ENCODE results near the gene RERE.
"Not testable (repeated sequence)": the region's sequence is repeated elsewhere in the genome, so short reads cannot be mapped to it uniquely, and the experiment has no call there.

Gene RERE

DNA sequence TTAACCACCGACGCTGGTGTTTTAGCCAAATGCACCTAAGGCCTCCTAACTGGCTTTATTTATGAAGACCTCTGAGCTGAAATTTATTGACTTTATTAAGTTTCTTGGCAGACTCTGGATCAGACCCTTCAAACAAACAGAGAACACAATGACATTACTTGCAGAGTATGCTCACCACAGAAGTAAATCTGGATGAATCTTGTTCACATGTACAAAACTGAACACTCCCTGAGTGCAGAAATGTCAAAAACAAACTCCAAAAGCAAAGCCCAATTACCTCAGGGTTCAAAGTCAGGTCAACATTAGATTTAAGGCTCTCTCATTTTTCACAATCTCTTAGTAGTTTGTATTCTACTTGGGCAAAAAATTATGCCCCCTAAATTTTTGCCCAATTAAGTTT, 280.9 kb downstream of the RERE start:
- DNase-seq: no peak

DNA sequence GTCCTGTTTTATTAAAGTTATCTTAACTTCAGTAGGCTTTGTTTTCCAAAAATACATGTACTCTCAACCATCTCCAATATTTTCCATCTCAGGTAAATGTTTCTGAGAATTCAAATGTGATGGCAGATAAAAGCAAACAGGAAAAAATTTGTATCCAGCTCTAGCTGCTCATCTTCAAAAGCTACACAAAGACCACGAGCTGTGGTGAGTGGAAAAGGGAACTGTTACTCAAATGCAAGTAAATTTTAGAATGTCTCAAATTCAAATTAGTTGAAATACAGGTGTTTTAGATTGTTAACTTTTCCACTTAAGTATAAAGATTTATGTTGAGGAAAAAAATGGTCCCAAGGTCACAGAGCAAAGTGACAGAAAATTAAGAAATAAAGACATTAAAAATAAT, 283.5 kb downstream of the RERE start:
- no peak for DNase-seq

DNA sequence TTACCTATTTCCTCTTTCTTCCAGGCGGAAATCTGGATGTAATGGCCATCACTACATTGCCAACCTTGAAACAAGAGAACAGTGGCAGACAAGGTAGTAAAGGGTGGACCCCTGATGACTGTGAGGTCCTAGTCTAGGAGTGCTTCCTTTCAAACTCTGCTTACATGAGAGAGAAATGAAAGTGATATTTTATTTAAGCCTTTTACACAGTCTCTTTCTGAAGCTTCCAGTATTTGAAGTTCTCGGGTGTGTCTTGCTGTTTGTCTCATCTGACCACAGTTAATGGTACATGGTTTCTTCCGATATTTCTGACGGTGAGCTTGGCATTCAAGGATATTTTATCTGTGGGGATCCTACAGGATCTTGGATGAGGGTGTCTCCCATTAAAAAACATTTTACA, 284.3 kb downstream of the RERE start:
- DNase-seq: no peak

DNA sequence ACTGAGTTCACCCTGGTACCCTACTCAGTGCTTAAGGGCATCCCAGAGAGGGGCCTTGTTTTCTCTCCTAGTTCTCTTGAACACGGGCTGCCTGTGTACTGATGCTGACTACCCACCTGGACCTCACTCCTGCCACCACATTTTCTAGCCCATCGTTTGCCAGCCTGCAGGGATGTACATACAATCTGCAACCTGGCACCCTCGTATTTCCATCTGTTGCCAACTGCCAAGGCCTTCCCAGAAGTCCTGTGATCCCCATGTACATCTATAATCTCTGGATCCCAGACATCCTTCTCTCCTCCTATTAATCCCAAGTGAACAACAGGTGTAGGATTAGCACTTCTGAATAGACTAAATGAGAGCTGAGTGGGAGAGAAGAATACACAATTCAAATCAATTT, 287.5 kb downstream of the RERE start:
- no peak for DNase-seq

DNA sequence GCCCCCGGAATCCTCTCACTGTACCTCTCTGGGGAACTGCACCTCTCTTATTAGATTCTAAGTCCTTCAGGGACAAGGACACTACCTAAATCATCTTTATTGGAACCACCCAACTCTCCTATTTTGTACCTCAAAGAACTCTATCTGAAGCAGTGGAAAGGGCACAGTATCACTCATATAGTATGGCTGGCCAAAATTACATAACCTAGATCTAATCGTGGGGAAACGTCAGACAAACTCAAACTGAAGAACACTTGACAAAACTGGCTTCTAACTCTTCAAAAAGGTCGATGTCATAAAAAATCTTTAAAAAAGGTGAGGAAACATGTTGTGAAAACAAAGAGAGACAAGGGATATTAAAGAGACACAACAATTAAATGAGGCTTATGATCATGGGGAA, 289.5 kb downstream of the RERE start:
- DNase-seq: no peak

DNA sequence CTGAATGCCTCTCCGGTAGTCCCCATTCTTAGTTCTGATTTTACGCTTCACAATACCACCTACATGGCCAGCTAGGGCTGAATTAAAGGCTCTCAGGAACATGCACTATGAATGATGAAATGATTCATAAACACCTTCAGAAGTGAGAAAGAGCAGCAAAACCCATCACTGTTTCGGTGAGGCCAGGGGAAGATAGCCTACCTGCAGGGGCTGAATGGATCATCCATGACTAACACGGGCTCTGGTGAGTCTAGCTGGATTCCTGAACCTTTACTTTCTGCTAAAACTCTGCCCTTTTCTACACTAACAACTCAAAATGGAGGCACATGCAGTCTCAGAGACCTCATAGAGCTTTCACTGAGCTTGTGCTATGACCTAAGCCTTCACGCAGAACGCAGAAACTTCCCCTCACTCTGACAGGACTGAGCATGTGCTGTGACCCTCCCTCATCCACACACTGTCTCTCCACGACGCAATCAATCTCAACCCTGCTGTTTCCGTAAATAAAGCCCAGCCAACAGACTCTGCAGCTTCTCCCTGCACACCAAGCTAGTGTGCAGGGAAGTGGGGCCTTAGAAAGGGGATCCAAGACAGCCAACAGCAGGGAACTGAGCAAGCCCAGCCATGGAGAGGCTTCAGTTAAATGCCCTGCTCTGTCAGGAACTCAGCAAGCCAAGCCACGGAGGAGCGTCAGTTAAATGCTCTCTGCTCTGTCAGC, 291.7 kb downstream of the RERE start:
- peak; percentile 70 for DNase-seq

DNA sequence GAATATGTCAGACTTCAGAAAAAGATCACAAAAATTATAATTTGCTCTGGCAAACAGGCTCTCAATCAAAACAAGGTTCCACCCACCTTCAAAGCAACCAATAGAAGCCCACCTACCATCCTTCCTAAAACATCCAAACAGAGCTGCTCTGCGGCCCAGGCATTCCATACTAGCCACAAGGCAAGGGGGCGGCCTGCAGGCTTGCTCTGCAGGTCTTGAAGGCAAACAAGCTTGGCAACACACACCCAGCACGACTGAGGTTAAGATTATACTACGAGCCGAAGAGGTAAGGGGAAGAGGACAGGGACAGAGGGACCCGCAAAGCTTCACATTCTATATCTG, 292.3 kb downstream of the RERE start:
- no peak for DNase-seq

DNA sequence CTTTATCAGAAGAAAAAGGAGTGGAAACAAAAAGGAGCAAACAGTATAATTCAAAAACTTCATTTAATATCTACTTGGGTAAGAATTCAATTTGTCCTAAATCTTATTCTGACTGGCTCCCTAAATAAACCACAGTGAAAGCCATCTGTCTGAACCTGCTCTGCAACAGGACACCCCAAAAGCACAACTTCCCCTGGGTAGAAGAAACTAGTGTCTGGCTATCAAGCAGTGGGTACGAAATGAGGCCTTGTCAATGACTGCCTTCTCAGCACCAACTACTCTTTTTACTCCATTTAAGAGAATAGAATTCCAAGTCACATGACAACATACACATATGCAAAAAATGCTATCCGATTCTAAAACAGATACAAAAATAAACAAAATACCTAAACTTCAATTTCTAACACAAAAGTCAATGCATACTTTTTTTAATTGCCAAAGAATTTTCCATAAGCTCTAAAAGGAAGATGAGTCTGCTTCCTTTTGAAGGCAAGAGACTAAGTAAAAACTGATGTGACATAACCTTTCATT, 292.7 kb downstream of the RERE start:
- DNase-seq: no peak

DNA sequence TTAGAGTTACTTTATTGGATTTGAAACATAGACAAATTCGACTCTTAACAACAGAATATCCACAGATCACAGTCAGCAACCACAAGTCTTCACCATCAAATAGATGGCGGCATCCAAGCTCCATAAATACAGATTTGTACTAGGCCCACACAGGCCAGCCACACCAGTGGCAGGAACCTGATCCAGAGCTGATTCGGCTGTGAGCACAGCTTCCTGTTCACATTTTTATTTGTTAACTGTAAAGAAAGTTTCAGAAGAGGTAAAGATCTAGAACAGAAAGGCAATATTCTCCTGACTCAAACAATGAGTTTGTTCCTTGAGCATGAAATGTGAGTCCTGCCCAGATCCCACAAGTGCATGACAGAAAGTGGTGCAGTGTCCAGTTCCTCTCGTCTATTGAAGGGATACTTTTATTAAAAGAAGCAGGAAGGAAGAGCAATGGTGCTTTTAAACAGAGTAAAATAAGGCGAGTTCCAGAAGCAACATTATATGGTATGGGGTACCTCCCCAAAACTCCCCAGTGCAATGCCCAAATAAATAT, 293.7 kb downstream of the RERE start:
- DNase-seq: no peak

DNA sequence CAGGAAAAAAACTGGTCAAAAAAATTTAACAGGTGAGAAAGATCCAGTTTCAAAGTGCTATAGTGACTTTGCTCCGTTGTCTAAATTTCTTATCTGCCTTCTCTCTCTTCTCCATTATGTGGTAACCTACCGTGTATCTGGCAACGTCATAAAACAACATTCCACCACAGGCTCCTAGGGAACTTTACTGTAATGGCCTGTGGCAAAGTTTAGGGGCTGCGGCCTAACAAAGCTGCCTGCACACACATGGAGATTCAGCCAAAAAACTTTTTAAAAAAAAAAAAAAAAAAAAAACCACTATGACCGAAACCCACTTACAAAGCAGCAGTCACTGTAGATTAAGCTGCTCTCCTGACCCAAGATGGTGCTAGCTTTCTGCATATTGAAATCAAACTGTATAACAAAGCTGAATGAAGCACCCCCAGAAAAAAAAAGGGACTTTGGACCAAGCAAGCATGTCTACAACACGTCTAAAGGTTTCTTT, 296.9 kb downstream of the RERE start:
- DNase-seq: no peak

DNA sequence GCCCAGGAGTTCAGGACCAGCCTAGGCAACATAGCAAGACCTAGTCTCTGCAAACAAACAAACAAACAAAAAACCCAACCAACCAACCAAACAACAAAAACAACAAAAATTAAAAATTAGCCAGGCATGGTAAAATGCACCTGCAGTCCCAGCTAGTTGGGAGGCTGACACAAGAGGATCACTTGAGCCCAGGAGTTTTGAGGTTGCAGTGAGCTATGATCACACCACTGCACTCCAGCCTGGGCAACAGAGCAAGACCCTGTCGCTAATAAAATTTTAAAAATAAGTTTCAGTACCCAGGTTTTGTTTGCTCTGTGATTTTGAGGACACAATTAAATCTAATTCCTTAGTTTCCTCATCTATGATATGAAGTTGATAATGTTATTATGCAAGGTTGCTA, 298.3 kb downstream of the RERE start:
- DNase-seq: no peak

DNA sequence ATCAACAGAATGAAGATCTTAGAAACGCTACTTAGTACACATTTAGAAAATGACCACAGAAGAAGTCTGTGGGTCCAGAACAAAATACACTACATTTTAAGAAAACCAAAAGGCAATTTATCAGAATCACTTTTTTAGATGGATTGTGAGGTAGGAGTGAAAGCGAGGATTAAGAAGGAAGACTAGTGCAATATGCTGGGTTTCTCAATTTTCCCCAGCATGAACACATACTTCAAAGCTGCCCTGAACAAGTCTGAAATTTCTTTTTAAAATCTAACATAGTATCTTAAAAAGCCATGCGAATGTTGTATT, 299.0 kb downstream of the RERE start:
- DNase-seq: no peak

DNA sequence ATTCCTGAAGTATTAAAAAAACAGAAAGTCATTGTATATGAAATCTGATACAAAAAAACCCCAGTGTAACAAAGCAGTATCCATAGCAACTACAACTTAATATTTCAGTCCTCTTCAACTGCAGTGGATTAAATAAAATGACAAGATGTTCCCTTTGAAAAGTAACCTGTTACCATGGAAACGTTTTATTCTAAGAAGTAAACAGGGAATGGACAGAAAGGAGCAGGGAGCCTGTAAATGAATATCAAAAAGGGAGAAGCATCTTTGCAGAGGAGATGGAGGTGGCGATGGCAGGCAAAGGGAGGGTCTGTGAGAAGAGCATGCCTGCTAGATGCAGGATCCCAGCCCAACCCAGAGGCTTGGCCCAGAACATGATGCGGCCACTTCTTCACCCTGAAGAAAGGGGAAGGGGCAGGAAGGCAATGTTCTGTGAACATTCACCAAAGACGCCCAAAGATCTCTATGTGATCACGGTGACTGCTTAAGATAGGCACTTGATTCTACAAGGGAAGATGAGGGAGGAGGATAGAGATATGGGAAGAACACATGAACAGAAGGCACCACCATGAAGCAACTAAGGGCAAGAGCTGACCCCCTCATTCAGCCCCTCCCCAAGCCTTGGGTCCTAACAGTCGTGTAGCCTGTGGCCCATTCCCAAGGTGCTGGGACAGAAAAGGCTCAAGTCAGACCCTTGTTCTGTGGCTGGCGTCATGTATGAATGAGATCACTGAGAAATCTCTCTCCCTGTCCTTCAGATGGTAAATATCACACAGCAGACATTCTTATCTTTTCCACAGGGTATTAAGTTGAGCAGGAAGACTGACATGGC, 299.6 kb downstream of the RERE start:
- no peak for DNase-seq

DNA sequence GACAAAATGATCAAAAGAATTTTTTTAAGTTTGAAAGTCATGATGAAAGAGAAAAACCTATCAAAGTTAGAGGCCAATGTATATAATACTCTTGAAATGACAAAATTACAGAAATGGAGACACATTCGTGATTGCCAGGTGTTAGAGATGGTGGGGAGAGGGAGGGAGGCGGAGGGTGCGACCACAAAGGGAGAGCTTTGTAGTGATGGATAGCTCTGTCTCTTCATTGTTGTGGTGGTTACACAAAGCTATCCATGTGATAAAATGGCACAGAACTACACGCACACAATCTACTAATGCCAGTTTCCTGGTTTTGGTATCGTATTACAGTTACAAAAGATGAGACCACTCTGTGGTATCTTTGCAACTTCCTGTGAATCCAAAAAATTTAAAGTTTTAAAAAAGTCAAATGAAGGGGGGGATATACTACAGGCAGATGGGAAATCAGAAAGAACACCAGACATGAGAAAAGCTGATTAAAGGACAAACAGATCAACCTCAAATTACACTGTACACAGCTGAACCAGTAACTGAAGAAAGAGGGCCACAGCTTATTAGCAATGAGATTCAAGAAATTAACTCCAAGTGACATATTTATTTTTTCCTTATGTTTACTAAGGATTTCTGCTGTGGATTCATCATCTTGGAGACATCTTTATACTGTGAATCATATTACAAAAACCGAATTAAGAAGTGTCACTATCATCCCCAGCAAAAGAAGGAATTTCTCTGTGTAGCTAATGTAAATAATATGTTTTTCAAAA, 300.5 kb downstream of the RERE start:
- no peak for DNase-seq

DNA sequence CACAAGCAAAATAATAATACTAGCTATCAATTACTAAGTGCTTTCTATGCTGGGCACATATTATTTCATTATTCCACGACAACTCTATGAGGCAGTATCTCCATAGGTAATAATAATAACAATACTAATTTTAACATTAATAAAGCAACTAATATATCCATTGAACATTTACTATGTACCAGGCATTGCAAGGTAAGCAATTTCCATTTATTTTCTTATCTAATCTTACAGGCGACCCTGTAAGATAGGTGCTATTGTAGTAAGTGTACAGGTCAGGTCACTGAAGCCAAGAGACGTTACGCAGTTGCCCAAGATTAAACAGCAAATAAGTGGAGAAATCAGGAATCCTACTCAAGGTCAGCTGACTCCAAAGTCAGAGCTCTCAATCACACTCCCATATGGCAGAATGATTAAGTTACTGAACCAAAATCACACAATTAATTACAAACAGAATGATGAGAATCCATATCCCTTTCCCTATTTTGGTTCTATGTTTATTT, 301.1 kb downstream of the RERE start:
- DNase-seq: no peak

DNA sequence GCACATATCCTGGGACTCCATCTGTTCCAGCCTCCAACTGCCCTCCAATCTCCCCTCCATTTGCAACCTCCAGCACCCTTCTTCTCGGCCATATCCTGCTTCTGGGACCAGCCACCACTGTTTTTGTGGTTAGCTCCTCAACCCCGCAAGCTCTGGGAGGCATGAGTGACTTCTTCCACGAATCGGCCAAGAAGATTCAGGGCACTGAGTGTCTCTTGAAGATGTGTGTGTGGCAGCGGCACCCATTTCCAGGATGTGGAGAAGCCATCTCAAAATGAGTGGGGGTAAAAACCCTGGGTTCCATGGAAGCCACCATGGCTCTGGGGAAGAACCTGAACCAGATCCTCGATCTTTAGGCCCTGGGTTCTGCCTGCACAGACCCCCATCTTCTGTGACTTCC, 304.9 kb downstream of the RERE start:
- no peak for DNase-seq

DNA sequence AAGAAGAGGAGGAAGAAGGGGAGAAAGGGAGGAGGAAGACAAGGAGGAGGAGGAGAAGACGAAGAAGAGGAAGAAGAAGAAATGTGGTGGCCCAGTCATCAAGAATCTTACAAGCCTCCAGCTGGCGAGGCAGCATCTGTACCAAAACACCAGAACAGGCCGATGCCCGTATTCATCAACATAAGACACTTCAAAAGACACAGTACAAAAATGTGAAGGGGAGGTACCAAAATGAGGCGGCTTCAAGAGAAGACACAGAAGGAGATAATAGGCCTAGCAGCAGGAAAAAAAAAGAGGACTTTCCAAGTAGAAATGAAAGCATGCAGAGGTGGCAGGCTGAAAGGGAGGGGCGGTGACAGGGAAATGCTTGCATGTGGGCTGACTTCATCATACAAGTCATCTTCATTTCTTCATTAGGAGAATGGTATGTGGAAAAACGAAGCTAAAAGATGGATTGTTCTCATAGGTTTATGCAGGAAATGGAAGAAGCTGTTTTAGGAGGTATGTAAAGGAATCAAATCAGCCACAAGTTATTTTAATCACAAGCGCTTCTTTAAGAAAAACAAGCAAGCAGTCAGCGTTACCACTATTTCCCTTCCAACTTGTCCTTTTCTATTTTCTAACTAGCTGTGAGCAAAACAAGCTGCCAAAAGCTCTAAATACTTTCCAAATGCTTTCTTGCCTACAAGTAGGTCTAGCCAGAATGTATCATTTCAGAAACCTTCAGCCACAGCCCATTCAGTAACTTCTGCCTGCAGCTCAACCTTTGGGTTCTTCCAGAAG, 307.2 kb downstream of the RERE start:
- peak; percentile 35 for DNase-seq

DNA sequence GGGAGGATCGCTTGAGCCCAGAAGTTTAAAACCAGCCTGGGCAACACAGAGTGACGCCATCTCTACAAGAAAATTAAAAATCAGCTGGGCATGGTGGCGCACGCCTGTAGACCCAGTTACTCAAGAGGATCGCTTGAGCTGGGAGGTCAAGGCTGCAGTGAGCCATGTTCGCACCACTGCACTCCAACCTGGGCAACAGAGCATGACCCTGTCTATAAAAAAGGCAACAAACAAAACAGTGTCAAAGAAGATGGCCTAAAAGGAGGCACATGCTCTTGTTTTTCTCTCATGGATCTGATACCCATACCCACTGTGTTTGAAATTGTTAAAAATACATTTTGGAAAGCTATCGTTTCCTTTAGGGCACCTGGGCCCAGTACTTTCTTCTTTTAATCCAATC, 307.9 kb downstream of the RERE start:
- no peak for DNase-seq

DNA sequence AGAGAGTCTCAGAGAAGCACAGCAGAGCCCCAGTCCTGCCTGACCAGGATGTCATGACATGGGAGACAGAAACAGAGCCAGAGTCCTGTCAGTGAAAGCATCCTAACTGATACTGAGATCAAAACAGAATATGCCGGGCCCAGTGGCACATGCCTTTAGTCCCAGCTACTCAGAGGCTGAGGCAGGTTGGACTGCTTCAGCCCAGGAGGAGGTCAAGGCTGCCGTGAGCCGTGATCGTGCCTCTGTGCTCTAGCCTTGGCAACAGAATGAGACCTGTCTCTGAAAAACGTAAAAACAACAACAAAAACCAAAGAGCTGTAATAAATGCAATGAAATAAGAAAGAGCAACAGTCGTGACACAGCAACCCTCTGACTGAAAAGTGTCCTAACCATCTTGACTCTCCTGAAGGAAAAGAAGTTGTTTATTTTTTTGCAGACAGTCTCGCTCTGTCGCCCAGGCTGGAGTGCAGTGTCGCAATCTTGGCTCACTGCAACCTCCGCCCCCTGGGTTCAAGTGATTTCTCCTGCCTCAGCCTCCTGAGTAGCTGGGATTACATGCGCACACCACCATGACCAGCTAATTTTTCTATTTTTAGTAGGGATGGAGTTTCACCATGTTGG, 310.3 kb downstream of the RERE start:
- DNase-seq: no peak

DNA sequence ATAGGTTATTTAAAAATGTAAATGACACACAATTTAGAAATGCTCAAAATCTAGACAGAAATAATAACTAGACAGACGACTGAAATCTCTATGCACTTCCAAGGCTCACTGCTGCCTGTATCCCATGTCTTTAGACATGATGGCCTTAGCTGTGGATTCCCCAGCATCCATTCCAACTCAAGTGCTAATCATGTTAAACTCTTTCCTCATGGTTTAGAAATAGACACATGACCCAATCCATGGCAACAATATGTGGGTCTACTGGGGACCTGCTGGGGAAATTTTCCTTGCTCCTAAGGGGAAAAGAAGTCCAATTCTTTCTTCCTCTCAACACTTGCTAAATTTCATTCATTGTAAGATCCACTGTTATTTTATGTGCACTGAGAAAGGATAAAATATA, 311.0 kb downstream of the RERE start:
- DNase-seq: no peak

DNA sequence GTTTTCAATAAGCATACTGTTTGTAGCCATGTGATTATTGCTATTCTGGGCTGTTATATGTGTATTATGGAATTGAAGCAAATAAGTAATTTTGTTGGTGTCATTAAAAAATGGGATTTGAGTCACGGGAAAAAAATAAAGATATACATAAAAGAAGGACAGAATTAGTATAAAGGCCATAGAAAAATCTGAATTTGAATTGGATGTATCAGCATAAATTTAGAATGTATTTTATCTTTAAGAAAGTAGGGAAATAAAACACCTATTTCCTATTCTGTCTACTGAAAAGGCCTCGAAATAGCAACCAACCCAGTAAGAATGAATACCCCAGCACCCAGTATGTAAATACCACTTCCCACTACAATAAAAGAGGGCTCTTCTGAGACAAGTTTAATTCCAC, 313.6 kb downstream of the RERE start:
- DNase-seq: no peak

DNA sequence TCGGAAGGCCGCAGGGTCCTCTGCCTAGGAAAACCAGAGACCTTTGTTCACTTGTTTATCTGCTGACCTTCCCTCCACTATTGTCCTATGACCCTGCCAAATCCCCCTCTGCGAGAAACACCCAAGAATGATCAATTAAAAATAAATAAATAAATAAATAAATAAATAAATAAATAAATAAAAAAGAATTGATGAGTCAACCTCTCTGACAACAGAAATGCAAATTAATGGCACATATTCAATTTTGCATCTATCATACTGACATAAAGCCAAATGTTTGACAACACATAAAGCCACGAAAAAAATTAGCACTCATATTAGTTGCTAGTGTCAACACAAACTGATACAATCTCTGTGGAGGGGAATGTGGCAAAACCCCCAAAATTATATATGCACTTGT, 314.5 kb downstream of the RERE start:
- DNase-seq: not testable (repeated sequence)
